Mucosa of rectum (tissue), 2 donors: Measurements from ENCODE around the gene CDK5R2.

Experiments
- H3K27ac ChIP-seq, 2 donors: one replicate each; pipeline ENCODE4 v1.7.0; 2013; ENCODE audit warnings: inconsistent platforms in 2 of 2, low read depth in 2 of 2, low read length in 2 of 2
- H3K27me3 ChIP-seq, 2 donors: one replicate each; pipeline ENCODE4 v1.7.0; 2013; ENCODE audit warnings: low read length in 2 of 2; ENCODE audit not compliant: control insufficient read depth in 2 of 2, insufficient read depth in 2 of 2
- H3K36me3 ChIP-seq, 2 donors: one replicate each; pipeline ENCODE4 v1.7.0; 2013; ENCODE audit warnings: low read length in 2 of 2; ENCODE audit not compliant: control insufficient read depth in 2 of 2, insufficient read depth in 2 of 2
- H3K4me1 ChIP-seq, 2 donors: one replicate each; pipeline ENCODE4 v1.7.0; 2013; ENCODE audit warnings: low read length in 2 of 2, mild to moderate bottlenecking in 1 of 2; ENCODE audit not compliant: control insufficient read depth in 2 of 2, insufficient read depth in 2 of 2
- H3K4me3 ChIP-seq, 2 donors: one replicate each; pipeline ENCODE4 v1.7.0; 2013; ENCODE audit warnings: low read length in 2 of 2
- H3K9ac ChIP-seq, 2 donors: one replicate each; pipeline ENCODE4 v1.7.0; 2013; ENCODE audit warnings: low read length in 2 of 2, low read depth in 1 of 2, mild to moderate bottlenecking in 1 of 2
- H3K9me3 ChIP-seq, 2 donors: one replicate each; pipeline ENCODE4 v1.7.0; 2013; ENCODE audit warnings: low read length in 2 of 2; ENCODE audit not compliant: control insufficient read depth in 2 of 2
- donor health status: healthy.
- donor health status: Normal muscosa, but diverticular disease.

Gene CDK5R2

GRCh38 chr2:219001577-219002394 lies 42.3 kb downstream of the CDK5R2 start:
- Histone ChIP-seq H3K27me3 (peaks cover 16 to 18% of the 10 kb centered on the region in 2 donors), H3K4me3 (peak overlapping the region; percentile 68 to 73), H3K36me3 (no peaks in the 10 kb centered on the region), H3K9ac (peak overlapping the region; percentile 70 to 84), H3K4me1 (peaks cover 19 to 33% of the 10 kb centered on the region in 2 donors), H3K9me3 (no peaks in the 10 kb centered on the region), H3K27ac (peak overlapping the region; percentile 88 to 95)

GRCh38 chr2:219002395-219003266 lies 43.2 kb downstream of the CDK5R2 start:
- no peaks in the 10 kb centered on the region for H3K36me3 ChIP-seq
- peaks cover 16 to 21% of the 10 kb centered on the region in 2 donors for H3K27me3 ChIP-seq
- peak overlapping the region; percentile 63 to 68 for H3K4me3 ChIP-seq
- H3K27ac ChIP-seq, result peak overlapping the region; percentile 88 to 95
- H3K9ac ChIP-seq, result peak overlapping the region; percentile 56 to 80
- H3K9me3 ChIP-seq, result no peaks in the 10 kb centered on the region
- peaks cover 19 to 33% of the 10 kb centered on the region in 2 donors for H3K4me1 ChIP-seq

GRCh38 chr2:219003267-219003634 lies 43.8 kb downstream of the CDK5R2 start:
- Histone ChIP-seq H3K27me3 (peaks cover 16 to 18% of the 10 kb centered on the region in 2 donors), H3K27ac (peak overlapping the region in 1 of 2 donors; percentile 95), H3K9me3 (no peaks in the 10 kb centered on the region), H3K4me1 (peaks cover 19 to 31% of the 10 kb centered on the region in 2 donors), H3K4me3 (peak overlapping the region; percentile 63 to 68), H3K9ac (peak overlapping the region in 1 of 2 donors; percentile 80), H3K36me3 (no peaks in the 10 kb centered on the region)

- H3K9ac ChIP-seq, result no peak overlapping the region
- H3K9me3 ChIP-seq, result no peaks in the 10 kb centered on the region
- H3K36me3 ChIP-seq, result no peaks in the 10 kb centered on the region
- H3K4me3 ChIP-seq, result no peak overlapping the region
- H3K27ac ChIP-seq, result no peak overlapping the region
- H3K27me3 ChIP-seq, result peaks cover 16 to 18% of the 10 kb centered on the region in 2 donors
- peaks cover 19 to 27% of the 10 kb centered on the region in 2 donors for H3K4me1 ChIP-seq
These were observed 44.5 kb downstream of the CDK5R2 start for GRCh38 chr2:219003979-219004378.

GRCh38 chr2:219009294-219009693 lies 49.8 kb downstream of the CDK5R2 start:
- Histone ChIP-seq H3K4me1 (no peaks in the 10 kb centered on the region), H3K9me3 (no peaks in the 10 kb centered on the region), H3K4me3 (no peak overlapping the region), H3K27ac (no peak overlapping the region), H3K36me3 (no peaks in the 10 kb centered on the region), H3K27me3 (peaks cover 0 to 8% of the 10 kb centered on the region in 2 donors), H3K9ac (no peak overlapping the region)

- Histone ChIP-seq H3K9me3 (no peaks in the 10 kb centered on the region), H3K4me1 (no peaks in the 10 kb centered on the region), H3K4me3 (no peak overlapping the region), H3K9ac (no peak overlapping the region), H3K27ac (no peak overlapping the region), H3K36me3 (no peaks in the 10 kb centered on the region), H3K27me3 (peaks cover 0 to 6% of the 10 kb centered on the region in 2 donors)
These were observed 50.8 kb downstream of the CDK5R2 start for GRCh38 chr2:219010162-219010756.

- Histone ChIP-seq H3K4me3 (no peak overlapping the region), H3K9ac (no peak overlapping the region), H3K27ac (no peak overlapping the region), H3K4me1 (no peaks in the 10 kb centered on the region), H3K27me3 (peaks cover 0 to 6% of the 10 kb centered on the region in 2 donors), H3K9me3 (no peaks in the 10 kb centered on the region), H3K36me3 (no peaks in the 10 kb centered on the region)
These were observed 51.4 kb downstream of the CDK5R2 start for GRCh38 chr2:219010873-219011272.
